ENCODE results near the gene GPR4.

DNA sequence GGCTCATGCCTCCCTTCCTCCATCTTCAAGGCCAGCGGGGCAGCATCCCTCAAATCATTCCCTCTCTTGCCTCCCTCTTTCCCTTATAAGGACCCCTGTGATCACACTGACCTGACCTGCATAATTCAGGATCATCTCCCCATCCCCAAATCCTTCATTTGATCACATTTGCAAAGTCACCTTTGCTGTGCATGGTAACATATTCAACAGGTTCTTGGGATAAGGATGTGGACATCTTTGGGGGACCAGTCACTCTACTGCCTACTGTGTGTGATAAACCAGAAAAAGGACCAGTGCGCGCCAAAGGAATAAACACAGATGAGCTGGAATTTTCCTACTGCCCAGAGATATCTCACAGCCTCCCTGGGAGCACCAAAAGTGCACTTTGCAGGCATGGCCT lies 25.3 kb downstream of the GPR4 start:
- TF ChIP-seq, protein P1, sequence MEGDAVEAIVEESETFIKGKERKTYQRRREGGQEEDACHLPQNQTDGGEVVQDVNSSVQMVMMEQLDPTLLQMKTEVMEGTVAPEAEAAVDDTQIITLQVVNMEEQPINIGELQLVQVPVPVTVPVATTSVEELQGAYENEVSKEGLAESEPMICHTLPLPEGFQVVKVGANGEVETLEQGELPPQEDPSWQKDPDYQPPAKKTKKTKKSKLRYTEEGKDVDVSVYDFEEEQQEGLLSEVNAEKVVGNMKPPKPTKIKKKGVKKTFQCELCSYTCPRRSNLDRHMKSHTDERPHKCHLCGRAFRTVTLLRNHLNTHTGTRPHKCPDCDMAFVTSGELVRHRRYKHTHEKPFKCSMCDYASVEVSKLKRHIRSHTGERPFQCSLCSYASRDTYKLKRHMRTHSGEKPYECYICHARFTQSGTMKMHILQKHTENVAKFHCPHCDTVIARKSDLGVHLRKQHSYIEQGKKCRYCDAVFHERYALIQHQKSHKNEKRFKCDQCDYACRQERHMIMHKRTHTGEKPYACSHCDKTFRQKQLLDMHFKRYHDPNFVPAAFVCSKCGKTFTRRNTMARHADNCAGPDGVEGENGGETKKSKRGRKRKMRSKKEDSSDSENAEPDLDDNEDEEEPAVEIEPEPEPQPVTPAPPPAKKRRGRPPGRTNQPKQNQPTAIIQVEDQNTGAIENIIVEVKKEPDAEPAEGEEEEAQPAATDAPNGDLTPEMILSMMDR (IDR thresholded peaks at IDR 0.05), result no peak
- TF ChIP-seq POLR2A (IDR thresholded peaks at IDR 0.05), result no peak
